HUES64 (cell line): ENCODE data around the gene TYW5.

ENCODE experiments used
- H3K27ac ChIP-seq: 2 replicates; pipeline ENCODE4 v1.7.0; 2013; ENCODE audit warnings: low read depth, low read length, inconsistent platforms
- H3K27me3 ChIP-seq: 2 replicates; pipeline ENCODE4 v1.6.1; 2013; ENCODE audit warnings: mild to moderate bottlenecking, low read length; ENCODE audit not compliant: insufficient read depth
- H3K36me3 ChIP-seq: 2 replicates; pipeline ENCODE4 v1.6.1; 2013; ENCODE audit warnings: mild to moderate bottlenecking, low read length; ENCODE audit not compliant: insufficient read depth
- H3K4me1 ChIP-seq: 2 replicates; pipeline ENCODE4 v1.6.1; 2013; ENCODE audit warnings: mild to moderate bottlenecking, low read length, moderate library complexity; ENCODE audit not compliant: insufficient read depth
- H3K4me3 ChIP-seq: 2 replicates; pipeline ENCODE4 v1.5.1; 2013; ENCODE audit warnings: mild to moderate bottlenecking, low read length, moderate library complexity
- H3K9ac ChIP-seq: 2 replicates; pipeline ENCODE4 v1.6.1; 2013; ENCODE audit warnings: mild to moderate bottlenecking, low read depth, low read length
- H3K9me3 ChIP-seq: 2 replicates; pipeline ENCODE4 v1.6.1; 2013; ENCODE audit warnings: low read depth, low read length; ENCODE audit not compliant: insufficient read depth
- whole genome bisulfite sequencing: fragments of 150-250, 120-280 bp; methylation state at CpG from one replicate; pipeline ENCODE4 v1.1.7; 2013; ENCODE audit warnings: missing lambda C conversion rate; 5-methylcytosine and 5-hydroxymethylcytosine counted together

Gene TYW5

GRCh38 chr2:199895406-199895805 lies 59.9 kb downstream of the TYW5 start:
- Histone ChIP-seq H3K36me3 (no peaks in the 10 kb centered on the region), H3K27ac (no peak overlapping the region), H3K4me3 (no peak overlapping the region), H3K9me3 (no peaks in the 10 kb centered on the region), H3K4me1 (no peaks in the 10 kb centered on the region), H3K27me3 (no peaks in the 10 kb centered on the region), H3K9ac (no peak overlapping the region)
- 92% methylated on average over 3 of the region's 3 CpGs for WGBS

GRCh38 chr2:199883474-199884212 lies 71.6 kb downstream of the TYW5 start:
- Histone ChIP-seq H3K4me3 (no peak overlapping the region), H3K27ac (no peak overlapping the region), H3K4me1 (no peaks in the 10 kb centered on the region), H3K9ac (no peak overlapping the region), H3K9me3 (0 out of 2 replicates have a peak, but pooled peaks cover 1% of the 10 kb centered on the region), H3K36me3 (no peaks in the 10 kb centered on the region), H3K27me3 (no peaks in the 10 kb centered on the region)
- WGBS: 97% methylated on average over 6 of the region's 6 CpGs

DNA sequence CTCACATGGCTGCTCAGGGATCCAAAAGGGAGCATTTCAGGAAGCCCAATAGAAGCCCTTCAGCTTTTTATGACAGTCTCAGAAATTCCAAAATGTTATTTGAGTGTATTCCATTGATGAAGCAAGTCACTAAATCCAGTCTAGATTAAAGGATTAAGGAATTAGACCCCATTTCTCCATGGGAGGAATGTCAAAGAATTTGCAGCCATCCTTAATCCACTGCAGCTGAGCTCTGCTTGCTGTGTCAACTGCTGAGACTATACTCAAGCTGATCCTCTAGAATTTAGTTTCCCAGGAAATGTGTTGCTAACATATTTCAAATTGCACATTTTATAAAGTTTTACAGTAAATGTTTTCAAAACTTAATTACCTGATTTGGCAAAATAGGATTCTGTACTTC lies 72.6 kb downstream of the TYW5 start:
- H3K4me1 ChIP-seq: no peaks in the 10 kb centered on the region
- H3K4me3 ChIP-seq: no peak overlapping the region
- H3K27ac ChIP-seq: no peak overlapping the region
- H3K36me3 ChIP-seq: no peaks in the 10 kb centered on the region
- H3K9me3 ChIP-seq: 0 out of 2 replicates have a peak, but pooled peaks cover 7% of the 10 kb centered on the region
- no peak overlapping the region for H3K9ac ChIP-seq
- H3K27me3 ChIP-seq: no peaks in the 10 kb centered on the region
